PC-9 (cell line): ENCODE data around the gene WDR3. TPM values are rescaled to one million over a fixed set of nuclear protein-coding genes. Genes with fewer than 3 reads are reported as not detected.

Source experiments
- BruUV-seq: library from RNA; stranded (reverse); fragments of 400-500 nt; replicated peaks from 2 replicates; lab custom pipeline; 2021; lab: Mats Ljungman, UMichigan
- CTCF ChIA-PET: fragments of 300-600 bp; sonication (Branson Sonifier 250); formaldehyde crosslinking; loops from one replicate; lab custom pipeline; 2022; ENCODE audit warnings: antibody characterized with exemption; lab: Charles Lee
- POLR2A ChIA-PET: fragments of 300-600 bp; sonication (Branson Sonifier 250); formaldehyde crosslinking; loops from one replicate; lab custom pipeline; 2022; ENCODE audit warnings: antibody characterized with exemption; ENCODE audit not compliant: unreplicated experiment; lab: Charles Lee
- DNase-seq, 2 experiments: peaks; one replicate each; pipeline versions ENCODE4 v3.0.0 to v3.0.0-alpha.2; 2015 to 2022; ENCODE audit warnings: mixed read lengths in 1 of 2
- H2AFZ ChIP-seq: fragments of 200-600 bp; sonication (generic); 2 replicates; pipeline ENCODE4 v1.8.1; 2017; ENCODE audit warnings: antibody characterized with exemption
- H3F3A ChIP-seq: fragments of 200-600 bp; sonication (generic); 2 replicates; pipeline ENCODE4 v1.8.1; 2017; ENCODE audit warnings: antibody characterized with exemption, mild to moderate bottlenecking, low read depth; ENCODE audit not compliant: insufficient read depth
- H3K27ac ChIP-seq: fragments of 200-600 bp; sonication (generic); 2 replicates; pipeline ENCODE4 v1.6.1; 2016; ENCODE audit warnings: mixed run types
- H3K27me3 ChIP-seq: fragments of 200-600 bp; sonication (generic); 2 replicates; pipeline ENCODE4 v1.6.1; 2016; ENCODE audit warnings: low read depth, mixed run types; ENCODE audit not compliant: insufficient read depth
- H3K36me3 ChIP-seq: fragments of 200-600 bp; sonication (generic); 2 replicates; pipeline ENCODE4 v1.6.1; 2016; ENCODE audit warnings: low read depth, mixed run types
- H3K4me1 ChIP-seq: fragments of 200-600 bp; sonication (generic); replicated peaks from 2 replicates; pipeline ENCODE4 v1.6.1; 2016; ENCODE audit warnings: mixed run types; ENCODE audit not compliant: insufficient read depth
- H3K4me2 ChIP-seq: fragments of 200-600 bp; sonication (generic); 2 replicates; pipeline ENCODE4 v1.6.1; 2017; ENCODE audit warnings: mixed run types
- H3K4me3 ChIP-seq: fragments of 200-600 bp; sonication (generic); 2 replicates; pipeline ENCODE4 v1.6.1; 2016; ENCODE audit warnings: mixed run types
- H3K79me2 ChIP-seq: fragments of 200-600 bp; sonication (generic); 2 replicates; pipeline ENCODE4 v1.6.1; 2017; ENCODE audit warnings: low read depth, mixed run types
- H3K9me2 ChIP-seq: fragments of 200-600 bp; sonication (generic); 2 replicates; pipeline ENCODE4 v1.8.1; 2017; ENCODE audit warnings: mild to moderate bottlenecking; ENCODE audit not compliant: insufficient read depth
- H3K9me3 ChIP-seq: fragments of 200-600 bp; sonication (generic); 2 replicates; pipeline ENCODE4 v1.8.1; 2016; ENCODE audit warnings: low read depth; ENCODE audit not compliant: insufficient read depth
- H4K20me1 ChIP-seq: fragments of 200-600 bp; sonication (generic); 2 replicates; pipeline ENCODE4 v1.8.1; 2017; ENCODE audit not compliant: insufficient read depth
- EZH2 ChIP-seq: fragments of 200-600 bp; sonication (generic); IDR thresholded peaks from 2 replicates; pipeline ENCODE4 v1.8.0; 2017; ENCODE audit warnings: antibody characterized with exemption, low read depth
- intact Hi-C: fragments of 100-400 bp; cut with micrococcal nuclease; formaldehyde crosslinking; loops from one replicate; pipeline ENCODE4 v1.10.0; 2022; ENCODE audit not compliant: unreplicated experiment
- total RNA-seq: library from RNA; stranded (reverse); gene quantifications from 2 replicates; pipeline ENCODE4 v1.2.3, GENCODE V29; 2021
- TF ChIP-seq, protein P1 (sequence below): fragments of 200-600 bp; sonication (generic); conservative IDR thresholded peaks from 2 replicates; pipeline ENCODE4 v1.6.1; 2017; ENCODE audit warnings: mixed run types, antibody characterized with exemption, mild to moderate bottlenecking, moderate library complexity

WDR3 gene
- total RNA-seq, 1 experiment from 2014 or later, result 38.3 TPM

DNA sequence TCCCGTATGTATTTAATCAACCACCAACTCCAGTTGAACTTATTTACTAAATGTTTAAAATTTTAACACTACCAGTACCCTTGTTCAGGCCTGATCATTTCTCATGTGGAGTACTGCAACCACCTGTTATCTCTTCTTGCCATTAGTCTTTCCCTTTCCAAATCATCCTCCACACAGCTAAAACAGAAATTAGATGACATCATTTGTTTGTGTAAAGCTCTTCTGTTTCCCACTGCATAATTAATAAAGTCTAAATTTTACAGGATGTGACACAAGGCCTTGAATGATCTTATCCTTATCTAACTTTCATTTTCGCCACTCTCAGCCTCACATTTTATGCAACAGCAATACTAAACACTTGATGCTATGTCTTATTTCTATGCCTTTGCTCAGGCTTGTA, 24.5 kb upstream of the WDR3 start:
- Histone ChIP-seq H3K4me3 (no peak overlapping the region), H3K36me3 (peaks cover 42% of the 10 kb centered on the region), H3K27me3 (no peaks in the 10 kb centered on the region), H3K27ac (no peak overlapping the region), H3K9me2 (no peaks in the 10 kb centered on the region), H3K9me3 (no peaks in the 10 kb centered on the region), H3K4me2 (no peak overlapping the region), H3K79me2 (no peaks in the 10 kb centered on the region), H3K4me1 (no peaks in the 10 kb centered on the region), H4K20me1 (peaks cover 6% of the 10 kb centered on the region; the same call in 1 of the 2 replicates), H2AFZ (no peak overlapping the region), H3F3A (no peaks in the 10 kb centered on the region)
- no peak for DNase-seq
- BruUV-seq, result no TSS peak
- intact Hi-C loops, result no loop called here
- CTCF ChIA-PET, result interaction anchor here (0.5 kb wide), 1 partner anchor 147 kb away, joined by 3 read pairs; no protein-coding TSS in a partner anchor
- POLR2A ChIA-PET, result no interaction called here
- TF ChIP-seq, protein P1, sequence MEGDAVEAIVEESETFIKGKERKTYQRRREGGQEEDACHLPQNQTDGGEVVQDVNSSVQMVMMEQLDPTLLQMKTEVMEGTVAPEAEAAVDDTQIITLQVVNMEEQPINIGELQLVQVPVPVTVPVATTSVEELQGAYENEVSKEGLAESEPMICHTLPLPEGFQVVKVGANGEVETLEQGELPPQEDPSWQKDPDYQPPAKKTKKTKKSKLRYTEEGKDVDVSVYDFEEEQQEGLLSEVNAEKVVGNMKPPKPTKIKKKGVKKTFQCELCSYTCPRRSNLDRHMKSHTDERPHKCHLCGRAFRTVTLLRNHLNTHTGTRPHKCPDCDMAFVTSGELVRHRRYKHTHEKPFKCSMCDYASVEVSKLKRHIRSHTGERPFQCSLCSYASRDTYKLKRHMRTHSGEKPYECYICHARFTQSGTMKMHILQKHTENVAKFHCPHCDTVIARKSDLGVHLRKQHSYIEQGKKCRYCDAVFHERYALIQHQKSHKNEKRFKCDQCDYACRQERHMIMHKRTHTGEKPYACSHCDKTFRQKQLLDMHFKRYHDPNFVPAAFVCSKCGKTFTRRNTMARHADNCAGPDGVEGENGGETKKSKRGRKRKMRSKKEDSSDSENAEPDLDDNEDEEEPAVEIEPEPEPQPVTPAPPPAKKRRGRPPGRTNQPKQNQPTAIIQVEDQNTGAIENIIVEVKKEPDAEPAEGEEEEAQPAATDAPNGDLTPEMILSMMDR, result no peak
- no peak for TF ChIP-seq EZH2

DNA sequence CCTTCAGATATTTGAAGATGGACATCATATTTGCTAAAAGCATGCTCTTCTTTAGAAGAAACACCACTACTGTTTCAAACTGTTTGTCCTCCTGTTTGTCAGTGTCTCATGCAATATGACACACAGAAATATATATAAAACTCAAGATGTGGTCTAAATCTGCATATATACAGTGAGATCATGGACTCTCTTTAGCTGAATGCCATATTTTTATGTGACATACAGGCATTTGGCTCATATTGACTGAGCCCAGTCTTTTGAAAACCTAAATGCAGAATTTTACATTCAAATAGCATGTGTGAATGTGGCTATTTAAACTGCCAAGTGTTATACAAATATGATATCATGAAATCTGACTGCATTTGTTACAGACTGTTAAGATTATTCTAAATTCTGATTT, 18.5 kb upstream of the WDR3 start:
- Histone ChIP-seq H3K4me3 (no peak overlapping the region), H3K9me2 (no peaks in the 10 kb centered on the region), H3K9me3 (no peaks in the 10 kb centered on the region), H3K27ac (no peak overlapping the region), H3F3A (no peaks in the 10 kb centered on the region), H3K79me2 (no peaks in the 10 kb centered on the region), H3K36me3 (peaks cover 42% of the 10 kb centered on the region), H4K20me1 (peaks cover 3% of the 10 kb centered on the region; the same call in 1 of the 2 replicates), H3K4me1 (no peaks in the 10 kb centered on the region), H2AFZ (no peak overlapping the region), H3K4me2 (no peak overlapping the region), H3K27me3 (no peaks in the 10 kb centered on the region)
- ChIA-PET POLR2A (no interaction called here), CTCF (no interaction called here)
- TF ChIP-seq, protein P1, result no peak
- TF ChIP-seq EZH2, result no peak
- intact Hi-C loops, result no loop called here
- no TSS peak for BruUV-seq
- no peak for DNase-seq

DNA sequence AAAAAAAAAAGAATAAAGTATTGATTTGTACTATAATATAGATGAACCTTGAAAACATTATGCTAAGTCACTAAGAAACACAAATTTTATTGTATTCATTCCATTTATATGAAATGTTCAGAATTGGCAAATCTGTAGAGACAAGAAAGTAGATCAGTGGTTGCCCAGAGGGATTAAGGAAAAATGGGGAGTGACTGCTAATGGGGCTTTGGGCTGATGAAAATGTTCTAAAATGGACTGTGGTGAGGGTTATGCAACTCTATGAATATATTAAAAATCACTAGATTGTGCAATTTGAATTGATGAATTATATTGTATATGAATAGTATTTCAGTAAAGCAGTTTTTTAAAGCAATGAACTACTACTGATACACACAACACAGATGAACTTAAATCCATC, 10.2 kb upstream of the WDR3 start:
- no peak overlapping the region for H2AFZ ChIP-seq
- intact Hi-C loops, result no loop called here
- no peak overlapping the region for H3K4me3 ChIP-seq
- H4K20me1 ChIP-seq, result no peaks in the 10 kb centered on the region; the same call in 1 of the 2 replicates
- no peak for DNase-seq
- ChIA-PET CTCF (no interaction called here), POLR2A (no interaction called here)
- H3F3A ChIP-seq, result no peaks in the 10 kb centered on the region
- BruUV-seq, result no TSS peak
- H3K9me2 ChIP-seq, result no peaks in the 10 kb centered on the region
- no peak for TF ChIP-seq EZH2
- TF ChIP-seq, protein P1, result no peak
- no peak overlapping the region for H3K4me2 ChIP-seq
- H3K36me3 ChIP-seq, result peaks cover 50% of the 10 kb centered on the region
- peaks cover 29% of the 10 kb centered on the region for H3K79me2 ChIP-seq
- no peaks in the 10 kb centered on the region for H3K4me1 ChIP-seq
- no peaks in the 10 kb centered on the region for H3K27me3 ChIP-seq
- H3K27ac ChIP-seq, result no peak overlapping the region
- H3K9me3 ChIP-seq, result 0 out of 2 replicates have a peak, but pooled peaks cover 14% of the 10 kb centered on the region
